ENCODE data around the gene ALDH1B1.

Gene ALDH1B1

DNA sequence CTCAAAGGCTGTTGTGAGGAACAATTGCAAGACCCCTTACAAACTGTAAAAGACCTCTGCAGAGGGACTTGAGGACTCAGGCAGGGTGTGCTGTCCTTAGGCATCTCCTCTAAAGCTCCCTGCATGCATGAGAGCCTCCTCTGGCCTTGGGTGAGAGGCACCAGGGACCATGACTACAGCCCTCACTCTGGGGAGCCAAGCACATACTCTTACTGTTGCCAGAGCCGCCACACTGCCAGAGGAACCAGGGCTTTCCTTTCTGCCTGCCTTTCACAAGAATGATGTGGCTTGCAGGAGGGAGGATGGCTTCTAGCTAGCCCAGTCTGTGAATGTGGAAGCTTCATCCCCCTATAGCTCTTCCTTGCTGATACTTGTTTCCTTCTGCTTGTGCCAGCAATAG lies 25.9 kb downstream of the ALDH1B1 start:
- DNase-seq = no peak

DNA sequence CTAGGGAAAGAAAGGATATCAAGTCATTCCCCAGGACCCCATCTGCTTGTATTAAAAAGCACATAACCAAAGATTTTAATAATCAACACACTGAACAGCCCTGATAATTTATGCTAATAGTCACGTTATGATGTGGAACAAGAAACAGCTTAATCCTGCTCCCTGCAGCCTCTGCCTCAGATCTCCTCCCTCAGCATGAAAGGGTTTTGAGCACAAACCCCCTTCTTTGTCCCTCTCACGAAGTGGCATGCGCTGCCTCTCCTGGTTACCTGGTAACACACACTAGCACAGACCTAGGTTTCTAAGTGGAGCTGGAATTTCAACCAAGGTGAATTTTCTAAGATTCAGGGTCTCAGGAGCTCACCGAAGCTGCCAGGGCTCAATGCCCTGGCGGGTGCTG lies 26.7 kb downstream of the ALDH1B1 start:
- DNase-seq = no peak

DNA sequence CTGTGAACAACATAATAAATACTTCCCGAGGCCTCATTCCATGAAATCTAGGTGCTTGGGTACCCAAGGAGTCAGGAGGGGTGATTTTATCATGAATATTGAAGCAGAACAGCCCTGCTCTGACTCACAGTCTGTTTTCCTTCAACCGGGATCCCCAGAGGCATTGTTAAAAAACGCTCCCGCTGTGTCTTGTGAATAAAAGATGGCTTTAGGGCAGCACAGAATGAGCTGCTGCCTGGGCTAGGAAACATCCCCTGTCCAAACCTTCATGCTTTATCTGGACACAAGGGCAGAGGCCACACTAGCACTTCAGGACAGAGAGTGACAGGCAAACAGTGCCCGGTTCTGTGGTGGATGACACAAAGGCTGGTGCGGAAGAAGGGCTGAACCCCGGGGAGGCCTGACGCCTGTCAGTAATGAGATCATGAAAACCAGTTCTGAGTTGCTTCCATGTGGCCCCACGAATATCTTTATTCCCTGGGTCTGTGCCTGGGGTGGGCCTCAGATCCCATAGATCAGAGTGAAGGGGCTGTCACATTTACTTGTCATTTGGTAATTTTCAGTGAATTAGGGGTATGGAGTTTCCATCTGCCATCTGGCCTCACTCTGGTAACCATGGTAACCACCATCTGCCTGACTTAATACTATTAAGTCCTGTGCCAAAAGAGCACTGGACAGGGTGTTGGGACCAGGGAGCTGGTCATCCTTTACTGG lies 29.2 kb downstream of the ALDH1B1 start:
- peak; percentile 20 for DNase-seq

DNA sequence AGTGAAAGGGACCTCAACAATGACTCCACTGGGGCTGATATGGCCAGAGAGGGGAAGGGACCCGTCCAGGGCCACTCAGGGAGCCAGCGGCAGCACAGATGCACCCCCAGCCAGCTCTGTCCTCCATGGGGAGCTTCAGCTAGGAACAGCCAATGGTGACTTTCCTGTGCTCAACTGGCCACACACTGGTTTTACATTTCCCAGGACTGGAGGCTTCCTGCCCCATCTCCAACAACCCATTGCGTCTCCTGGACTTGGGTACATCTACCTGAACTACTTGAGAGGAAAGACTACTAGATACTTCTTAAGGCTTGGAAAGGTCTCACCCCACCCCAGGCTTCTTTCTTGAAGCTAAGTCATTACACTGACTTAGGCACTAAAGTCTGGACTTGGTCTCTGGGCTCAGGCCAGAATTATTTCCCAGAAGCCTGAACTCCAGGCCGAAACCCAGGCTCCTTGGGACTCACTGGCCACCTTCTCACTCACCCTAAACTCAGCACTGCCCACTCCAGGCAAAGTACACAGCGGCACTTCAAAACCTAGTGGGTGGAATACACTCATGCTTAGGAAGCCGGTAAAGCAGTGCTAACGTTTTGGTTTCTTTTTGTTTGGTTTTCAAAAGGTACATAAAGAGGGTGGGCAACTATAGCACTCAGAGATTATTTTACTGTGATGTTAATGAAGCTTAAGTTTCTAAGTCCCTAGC lies 30.2 kb downstream of the ALDH1B1 start:
- no peak for DNase-seq

DNA sequence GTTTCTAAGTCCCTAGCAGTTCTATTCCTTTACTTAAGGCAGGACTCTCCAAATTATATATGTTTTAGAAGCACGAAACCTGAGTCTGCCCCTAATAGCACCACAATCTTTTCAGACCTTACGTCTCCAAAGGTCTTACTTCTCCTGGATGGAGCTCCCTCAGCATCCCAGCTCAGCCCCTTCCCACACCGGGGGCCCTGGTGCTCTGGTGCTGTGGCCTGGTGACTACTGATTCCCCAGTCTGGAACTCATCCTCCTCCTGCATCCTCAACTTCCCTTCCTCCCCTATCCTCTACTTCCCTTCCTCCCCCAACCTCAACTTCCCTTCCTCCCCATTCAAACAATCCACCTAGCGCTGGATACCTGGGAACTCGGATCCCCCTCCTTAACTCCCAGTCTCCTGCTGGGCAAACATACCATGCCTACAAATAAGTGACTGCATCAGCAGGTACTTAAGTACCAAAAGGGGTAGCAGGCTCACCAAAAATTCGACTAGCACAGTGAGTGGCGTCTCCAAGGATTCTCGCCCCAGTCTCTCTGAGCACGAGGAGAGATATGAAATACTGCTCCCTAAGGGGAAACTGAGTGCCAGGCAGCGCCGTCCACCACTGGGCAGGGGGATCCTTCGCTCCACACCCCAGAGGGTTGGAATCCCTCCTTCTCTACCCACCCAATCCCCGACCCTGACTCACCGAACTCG lies 30.9 kb downstream of the ALDH1B1 start:
- no peak for DNase-seq

DNA sequence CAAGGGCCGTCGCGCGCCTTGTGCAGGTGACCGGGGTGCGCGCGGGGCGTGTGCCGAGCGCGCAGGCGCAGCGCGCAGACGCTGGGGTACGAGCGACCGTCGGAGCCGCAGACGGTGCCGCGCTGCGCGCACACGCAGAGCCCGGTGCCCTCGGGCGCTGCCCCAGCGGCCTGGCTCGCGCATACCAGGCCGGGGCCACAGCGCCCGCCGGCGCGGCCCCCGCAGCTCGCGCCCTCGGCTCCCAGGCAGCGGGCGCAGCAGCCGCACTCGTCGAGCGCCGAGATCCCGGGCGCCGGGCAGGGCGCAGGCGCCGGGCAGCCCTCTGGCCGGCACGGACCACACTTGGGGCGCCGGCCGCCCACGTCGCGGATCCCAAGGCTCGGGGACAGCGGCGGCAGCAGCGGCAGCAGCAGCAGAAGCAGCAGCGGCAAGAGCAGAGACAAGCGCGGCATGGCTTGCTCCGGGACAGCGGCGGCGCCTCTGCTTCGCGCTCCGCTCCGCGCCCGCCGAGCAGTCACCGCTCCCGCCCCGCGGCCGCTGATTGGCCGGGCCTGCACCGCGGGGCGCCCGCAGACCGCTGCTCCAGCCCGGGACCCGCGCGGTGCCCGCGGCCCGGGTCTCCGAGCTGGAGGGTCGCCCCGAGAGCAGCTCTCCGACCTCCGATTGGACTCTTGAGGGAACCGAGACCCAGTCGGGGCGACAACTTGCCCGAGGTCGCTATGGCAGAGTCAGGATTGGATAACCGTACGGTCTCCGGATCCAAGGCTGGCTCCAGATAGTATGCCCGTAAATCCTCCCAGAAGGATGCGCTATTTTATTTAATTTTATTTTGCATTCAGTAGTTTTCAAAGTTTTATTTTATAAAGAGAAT lies 31.7 kb downstream of the ALDH1B1 start, which contains the start of gene IGFBPL1:
TSS of gene IGFBPL1 (minus strand) at position 482 of the 871 bp plus-strand sequence. CDS start at position 452, 30 bp downstream.
- DNase-seq = no peak

DNA sequence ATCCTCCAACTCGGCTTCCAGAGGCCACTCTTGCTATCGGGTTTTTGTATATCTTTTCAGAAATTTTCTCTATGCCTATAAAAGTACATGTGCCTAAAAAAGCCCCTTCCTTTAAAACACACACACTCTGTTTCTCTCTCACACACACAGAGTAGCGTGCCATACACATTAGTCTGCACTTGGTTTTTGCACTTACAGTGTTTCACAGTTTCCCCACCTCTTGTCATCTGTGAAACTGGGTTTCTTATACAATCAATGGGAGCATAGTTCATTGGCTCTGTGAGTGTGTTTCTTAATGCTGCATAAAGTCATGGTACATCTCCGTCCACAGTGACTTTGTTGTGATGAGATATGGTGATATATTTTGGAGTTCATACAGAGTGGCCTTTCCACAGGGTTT lies 32.4 kb downstream of the ALDH1B1 start:
- DNase-seq = no peak

DNA sequence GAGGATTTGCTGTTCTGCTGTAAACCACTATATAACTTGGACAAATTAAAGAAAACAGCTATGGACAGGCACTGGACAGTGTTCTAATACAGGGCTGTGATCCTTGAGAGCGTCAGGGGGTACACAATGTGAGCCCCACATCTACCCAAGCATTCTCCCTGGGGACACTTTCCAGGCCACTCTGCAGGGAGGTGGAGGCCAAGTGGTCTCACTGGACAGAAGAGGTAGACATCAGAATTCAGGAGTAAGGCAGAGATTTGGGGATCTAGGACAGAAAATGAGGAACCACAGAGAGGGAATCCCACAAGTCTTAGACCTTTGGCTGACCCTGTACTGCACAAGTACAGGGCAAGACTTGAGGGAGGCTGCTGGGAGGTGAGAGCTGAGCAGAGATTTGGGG lies 35.6 kb downstream of the ALDH1B1 start:
- no peak for DNase-seq

DNA sequence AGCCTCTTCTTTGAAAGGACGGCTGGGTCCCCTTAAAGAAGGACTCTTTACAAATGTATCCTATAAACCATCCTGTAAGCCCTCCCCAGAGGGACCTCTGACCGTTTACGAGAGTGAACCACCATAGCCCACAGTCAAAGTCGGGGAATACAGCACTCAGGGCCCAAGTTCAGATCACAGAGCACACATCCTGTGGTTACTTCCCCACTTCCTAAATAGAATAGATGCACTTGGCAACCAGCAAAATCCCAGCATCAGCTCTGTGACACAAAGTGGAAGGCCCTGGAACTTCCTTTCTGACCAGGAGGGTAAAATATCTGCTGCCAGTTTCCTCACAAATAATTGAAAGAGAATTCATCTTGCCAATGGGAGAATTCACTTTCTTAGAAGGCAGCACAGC lies 38.6 kb downstream of the ALDH1B1 start:
- no peak for DNase-seq

DNA sequence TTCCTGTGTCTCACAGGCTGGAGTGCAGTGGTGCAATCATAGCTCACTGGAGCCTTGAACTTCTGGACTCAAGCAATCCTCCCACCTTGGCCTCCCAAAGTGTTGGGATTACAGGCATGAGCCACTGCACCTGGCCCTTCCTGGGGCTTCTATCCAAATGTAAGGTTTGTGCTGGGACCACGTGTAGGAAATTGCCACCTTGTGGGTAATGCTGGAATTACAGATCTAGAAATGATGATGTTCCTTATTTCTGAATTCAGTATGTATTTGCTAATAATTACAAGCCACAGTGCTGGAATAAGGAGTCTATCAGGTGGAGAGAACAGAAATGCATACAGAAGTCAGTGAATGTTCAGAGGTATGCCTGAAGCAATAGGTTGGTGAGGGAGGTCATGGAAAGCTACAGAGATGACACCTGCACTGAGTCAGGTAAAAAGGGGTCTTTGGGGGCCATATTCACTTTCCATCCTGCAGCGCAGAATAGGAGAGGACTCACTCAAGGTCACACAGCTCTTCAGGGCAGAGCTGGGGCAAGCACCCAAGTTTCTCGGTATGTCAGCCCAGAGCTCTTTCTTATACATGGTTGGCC lies 40.5 kb downstream of the ALDH1B1 start:
- peak; percentile 27 for DNase-seq

DNA sequence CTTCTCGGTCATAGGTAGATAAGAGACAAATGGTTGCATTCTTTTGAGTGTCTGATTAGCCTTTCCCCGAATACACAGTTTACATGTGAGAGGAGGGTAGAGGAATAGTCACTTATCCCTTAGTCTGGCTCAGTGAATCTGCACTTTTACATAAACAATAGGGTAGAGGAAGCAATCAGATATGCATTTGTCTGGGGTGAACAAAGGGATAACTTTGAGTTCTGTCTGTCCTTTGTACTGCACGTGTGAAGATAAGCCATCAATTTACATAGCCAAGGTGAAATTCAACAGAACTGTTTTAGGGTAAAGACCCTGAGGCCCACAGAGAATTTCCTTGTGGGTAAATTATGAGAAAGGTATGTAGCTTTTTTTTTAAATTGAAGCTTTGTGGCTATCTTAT lies 41.9 kb downstream of the ALDH1B1 start:
- DNase-seq = no peak

DNA sequence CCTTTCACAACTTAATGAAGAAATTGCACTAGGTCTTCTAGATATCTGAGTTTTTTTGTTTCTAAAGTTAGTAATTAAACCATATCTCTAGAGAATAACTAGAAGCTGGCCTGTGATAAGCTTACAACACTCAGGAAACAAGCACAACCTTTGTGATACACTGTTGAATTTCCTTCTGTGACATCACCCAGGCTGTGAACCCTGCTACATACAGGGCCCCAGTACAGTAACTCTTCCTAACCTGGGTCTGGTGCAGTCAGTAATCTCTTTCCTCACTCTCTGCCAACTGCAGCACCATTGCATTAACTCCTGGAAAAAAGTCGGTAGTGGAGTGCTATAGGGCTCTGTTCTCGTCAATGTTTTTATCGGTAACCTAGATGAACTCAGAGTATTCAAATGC lies 42.4 kb downstream of the ALDH1B1 start:
- peak; percentile 24 for DNase-seq

DNA sequence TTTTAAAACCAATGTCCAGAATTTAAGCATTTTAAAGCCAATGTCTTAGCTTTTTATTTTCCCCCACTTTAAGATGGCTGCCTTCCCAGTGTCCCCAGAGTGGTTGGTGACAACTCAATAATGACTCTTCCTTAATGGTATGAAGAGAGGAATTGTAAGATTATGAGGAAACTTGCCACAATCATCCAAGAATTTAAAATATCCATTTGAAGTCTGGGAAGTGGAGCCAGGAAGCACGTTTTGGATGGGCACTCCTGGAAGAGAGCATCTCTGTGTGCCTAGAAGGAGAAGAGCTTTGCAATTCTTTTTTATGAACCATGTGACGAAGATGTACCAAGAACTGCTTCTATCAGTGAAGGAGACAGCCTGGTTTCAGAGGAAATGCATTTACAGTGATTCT lies 43.0 kb downstream of the ALDH1B1 start:
- DNase-seq = peak; percentile 66

DNA sequence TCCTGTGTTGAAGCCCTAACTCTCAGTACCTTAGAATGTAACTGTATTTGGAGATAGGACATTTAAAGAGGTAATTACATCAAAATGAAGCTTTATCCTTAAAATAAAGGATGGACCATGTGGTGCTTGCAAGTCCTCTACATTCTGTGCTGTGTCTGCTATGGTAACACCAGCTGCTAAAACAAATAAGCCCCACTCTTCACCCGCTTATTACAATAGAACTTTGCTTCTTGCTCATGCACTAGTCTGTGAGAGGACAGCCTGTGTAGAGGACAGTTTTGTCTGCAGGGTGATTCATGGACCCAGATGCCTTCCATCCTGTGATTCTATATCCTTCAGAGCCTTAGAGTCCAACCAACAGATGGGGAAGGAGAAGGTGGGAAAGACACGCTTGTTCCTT lies 44.2 kb downstream of the ALDH1B1 start:
- no peak for DNase-seq

DNA sequence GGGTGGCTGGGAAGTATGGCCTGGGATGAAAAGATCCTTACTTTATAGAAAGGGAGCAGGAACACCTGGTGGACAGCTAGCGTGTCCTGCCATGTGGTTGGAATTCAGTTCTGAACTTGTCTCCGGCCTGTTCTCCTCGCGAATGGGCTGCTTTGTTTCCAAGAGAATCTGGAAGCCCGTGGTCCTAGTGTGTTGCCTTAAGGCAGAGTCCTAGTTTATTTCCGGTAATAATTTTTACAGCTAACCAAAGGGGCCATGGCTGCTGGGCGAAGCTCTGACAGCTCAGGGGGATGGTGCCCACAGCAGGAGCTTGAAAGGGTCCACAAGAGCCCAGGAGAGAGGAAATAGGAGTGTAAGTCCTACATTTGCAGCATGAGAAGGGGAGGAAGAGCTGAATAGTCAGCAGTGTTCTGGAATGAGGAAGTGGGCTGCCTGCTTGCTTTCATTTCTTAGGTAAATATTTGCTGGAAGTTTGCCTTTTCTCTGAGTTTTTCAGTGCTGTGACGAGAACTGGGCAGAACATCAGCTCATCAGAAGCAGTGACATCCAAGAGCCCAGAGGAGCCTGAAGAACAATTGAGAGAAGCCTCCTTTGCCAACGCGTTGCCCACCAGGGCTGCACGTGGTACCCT lies 44.8 kb downstream of the ALDH1B1 start:
- peak; percentile 53 for DNase-seq

DNA sequence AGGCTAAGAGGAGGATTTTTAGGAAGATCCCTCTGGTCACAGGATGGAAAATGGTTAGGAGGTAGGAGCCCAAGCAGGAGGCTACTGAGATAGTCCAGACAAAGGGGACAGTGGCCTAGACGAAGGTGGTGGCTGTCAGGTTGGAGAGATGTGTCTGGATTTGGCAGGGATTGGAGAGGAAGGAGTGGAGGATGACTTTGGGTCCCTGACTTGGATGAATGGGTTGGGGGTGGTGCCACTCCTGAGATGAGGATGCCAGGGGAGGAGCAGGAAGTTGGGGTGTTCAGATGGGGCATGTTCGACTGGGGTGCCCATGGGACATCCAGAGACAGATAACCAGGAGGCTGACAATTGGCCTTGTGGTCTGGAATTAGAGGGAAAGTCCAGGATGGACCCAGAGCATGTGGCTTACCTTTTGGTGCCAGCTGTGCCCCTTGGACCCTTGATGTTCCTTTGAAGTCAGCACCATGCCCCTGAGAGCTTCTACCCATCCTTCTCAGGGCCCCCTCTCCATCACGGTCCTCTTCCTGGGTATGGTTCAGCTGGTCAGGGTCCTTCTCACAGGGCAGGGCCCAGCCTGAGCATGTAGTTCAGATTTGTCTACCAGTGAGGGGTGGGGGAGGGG lies 46.9 kb downstream of the ALDH1B1 start:
- DNase-seq = no peak

DNA sequence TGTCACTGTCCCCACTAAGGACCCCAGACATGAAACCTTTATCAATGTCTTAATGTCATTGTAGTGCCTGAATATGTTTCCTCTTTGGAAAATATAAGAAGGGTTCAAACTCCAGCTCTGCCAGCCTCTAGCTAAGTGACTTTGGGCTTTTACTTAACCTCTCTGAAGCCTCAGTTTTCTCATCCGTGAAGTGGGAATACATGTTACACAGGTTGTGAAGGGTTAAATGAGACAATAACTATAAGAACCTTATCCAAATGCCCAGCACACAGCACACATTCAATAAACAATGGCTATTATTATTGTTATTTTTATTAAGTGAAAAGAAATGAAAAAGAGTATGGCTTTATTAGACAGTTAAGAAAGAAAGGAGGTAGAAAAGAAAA lies 47.4 kb downstream of the ALDH1B1 start:
- no peak for DNase-seq

DNA sequence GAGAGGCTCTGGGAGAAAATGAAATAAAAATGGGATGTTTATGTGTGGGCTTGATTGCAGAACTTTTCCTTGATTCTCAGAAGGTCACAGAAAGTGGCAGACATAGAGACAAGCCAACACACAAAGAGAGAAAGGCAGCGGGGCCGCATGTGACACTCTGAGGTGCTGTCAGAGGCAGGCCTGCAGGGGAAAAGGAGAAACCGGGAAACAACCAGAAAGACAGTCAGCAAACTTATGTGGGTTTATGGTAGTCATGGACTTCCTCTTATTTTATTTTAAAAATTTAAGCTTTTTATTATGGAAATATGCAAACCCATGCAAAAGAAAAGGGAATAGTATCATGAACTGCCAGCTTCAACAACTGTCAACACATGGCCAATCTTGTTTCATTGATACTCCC lies 48.0 kb downstream of the ALDH1B1 start:
- no peak for DNase-seq

DNA sequence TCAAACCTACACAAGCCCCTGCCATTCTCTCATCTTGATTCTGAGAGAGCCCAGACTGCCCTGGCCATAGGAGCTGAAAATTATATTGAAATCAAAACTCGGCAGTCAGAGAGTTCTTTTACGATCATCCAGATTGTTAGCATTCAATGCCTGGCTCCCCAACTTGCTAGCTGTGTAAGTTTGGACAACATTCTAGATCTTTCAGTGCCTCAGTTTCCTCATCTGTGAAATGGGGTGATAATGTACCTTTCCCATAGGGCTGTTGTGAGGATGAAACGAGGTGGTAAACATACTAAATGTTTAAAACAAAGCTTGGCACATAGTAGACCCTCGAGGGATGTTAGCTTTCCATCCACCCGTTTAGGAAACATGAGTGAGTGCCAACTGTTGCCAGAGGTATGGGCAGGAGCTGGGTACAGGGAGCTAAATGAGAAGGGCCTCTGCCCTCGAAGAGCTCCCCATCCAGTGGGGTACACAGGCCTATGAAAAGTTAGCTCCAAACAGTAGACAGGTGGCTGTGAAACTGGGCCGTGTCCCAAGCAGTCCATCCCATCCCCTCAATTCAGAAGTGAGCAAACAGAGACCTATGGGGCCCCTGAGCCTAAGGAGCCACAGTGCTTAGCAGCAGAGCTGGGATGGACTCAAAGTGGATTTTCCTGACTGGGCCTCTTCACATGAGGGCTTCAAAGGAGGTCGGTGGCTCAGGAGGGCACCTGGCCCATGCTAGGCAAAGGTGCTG lies 49.0 kb downstream of the ALDH1B1 start:
- no peak for DNase-seq

DNA sequence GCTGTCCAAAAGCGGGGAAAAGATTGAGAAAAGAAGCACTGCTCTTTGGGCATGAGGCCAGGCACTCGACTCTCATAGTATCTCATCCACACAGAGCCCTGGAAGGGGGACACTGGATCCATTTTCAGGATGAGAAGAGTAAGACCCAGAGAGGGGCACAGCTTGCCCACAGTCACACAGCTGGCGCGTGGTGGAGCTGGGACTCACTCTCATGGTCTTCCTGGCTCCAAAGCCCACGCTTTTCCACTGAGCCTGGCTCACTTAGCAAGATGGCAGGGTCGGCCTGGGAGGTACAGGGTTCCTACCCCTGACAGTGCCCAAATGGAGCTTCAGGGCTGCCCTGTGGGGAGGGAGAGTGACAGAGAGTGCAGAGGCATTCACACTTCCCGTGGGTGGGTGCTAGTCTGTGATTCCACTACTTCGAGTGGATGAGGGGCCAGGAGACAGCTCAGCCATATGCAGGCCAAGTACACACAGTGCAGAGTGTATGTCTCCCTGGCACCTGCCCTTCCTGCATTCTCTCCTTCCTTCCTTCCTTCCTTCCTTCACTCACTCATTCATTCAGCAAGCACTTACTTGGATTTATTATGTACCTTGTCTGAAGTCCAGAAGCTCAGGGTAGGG lies 50.1 kb downstream of the ALDH1B1 start:
- DNase-seq = no peak

All from fibroblast of skin of right quadriceps (primary cell).